IMR-90 (cell line): ENCODE measurements around the gene CCDC54. TPM values are rescaled to one million over a fixed set of nuclear protein-coding genes. Genes with fewer than 3 reads are reported as not detected.

Experiments used
- ATAC-seq: fragments of 200-7000 bp; cut with Tn5 transposase; 2 replicates; pipeline ENCODE4 v1.9.1; 2020; ENCODE audit warnings: low read depth, mild to moderate bottlenecking, moderate library complexity
- BruUV-seq: library from RNA; stranded (reverse); fragments of 400-500 nt; replicated peaks from 2 replicates; lab custom pipeline; 2021; lab: Mats Ljungman, UMichigan
- CTCF ChIA-PET: fragments of 300-600 bp; formaldehyde crosslinking; extraction: SDS; loops from one replicate; lab custom pipeline; 2021; ENCODE audit warnings: antibody characterized with exemption; lab: Yijun Ruan, JAX
- POLR2A ChIA-PET: fragments of 300-600 bp; sonication (Branson Sonifier 250); formaldehyde crosslinking; loops from one replicate; lab custom pipeline; 2022; ENCODE audit warnings: antibody characterized with exemption; ENCODE audit not compliant: unreplicated experiment; lab: Charles Lee
- DNase-seq: peaks from one replicate; pipeline ENCODE4 v3.0.0; 2013
- H2AFZ ChIP-seq: replicated peaks from 2 replicates; pipeline ENCODE3; 2013; ENCODE audit warnings: low read length, mild to moderate bottlenecking; ENCODE audit not compliant: poor library complexity
- H2AK5ac ChIP-seq: 2 replicates; pipeline ENCODE4 v1.6.1; 2013; ENCODE audit warnings: low read depth, low read length, inconsistent platforms
- H2AK9ac ChIP-seq: replicated peaks from 2 replicates; pipeline ENCODE3; 2013; ENCODE audit warnings: mild to moderate bottlenecking, low read depth, low read length, moderate library complexity; ENCODE audit not compliant: poor library complexity
- H2BK120ac ChIP-seq: 2 replicates; pipeline ENCODE4 v1.6.1; 2013; ENCODE audit warnings: low read depth, low read length, inconsistent platforms
- H2BK15ac ChIP-seq: 3 replicates; pipeline ENCODE4 v1.6.1; 2013; ENCODE audit warnings: low read depth, low read length, inconsistent platforms
- H2BK20ac ChIP-seq: 2 replicates; pipeline ENCODE4 v1.6.1; 2013; ENCODE audit warnings: low read depth, mild to moderate bottlenecking, inconsistent platforms, low read length, moderate library complexity
- H2BK5ac ChIP-seq: 2 replicates; pipeline ENCODE4 v1.6.1; 2013; ENCODE audit warnings: mild to moderate bottlenecking, low read depth, low read length, inconsistent platforms; ENCODE audit not compliant: poor library complexity, severe bottlenecking
- H3K14ac ChIP-seq: replicated peaks from 2 replicates; pipeline ENCODE4 v1.6.1; 2013; ENCODE audit warnings: low read depth, low read length, inconsistent platforms
- H3K18ac ChIP-seq: 2 replicates; pipeline ENCODE4 v1.6.1; 2013; ENCODE audit warnings: low read depth, low read length, control low read depth
- H3K23ac ChIP-seq: 2 replicates; pipeline ENCODE4 v1.6.1; 2013; ENCODE audit warnings: low read depth, low read length, inconsistent platforms
- H3K27ac ChIP-seq: 2 replicates; pipeline ENCODE4 v1.5.1; 2013; ENCODE audit warnings: mild to moderate bottlenecking, control low read depth, low read length; ENCODE audit not compliant: insufficient read depth
- H3K27me3 ChIP-seq: 2 replicates; pipeline ENCODE4 v1.6.1; 2013; ENCODE audit warnings: low read length; ENCODE audit not compliant: control insufficient read depth, insufficient read depth
- H3K36me3 ChIP-seq: 2 replicates; pipeline ENCODE4 v1.6.1; 2013; ENCODE audit warnings: low read length, mixed read lengths; ENCODE audit not compliant: control insufficient read depth, insufficient read depth
- H3K4ac ChIP-seq: 2 replicates; pipeline ENCODE4 v1.6.1; 2013; ENCODE audit warnings: low read depth, low read length, inconsistent platforms
- H3K4me1 ChIP-seq: 2 replicates; pipeline ENCODE4 v1.6.1; 2013; ENCODE audit warnings: low read length, mixed read lengths; ENCODE audit not compliant: control insufficient read depth, insufficient read depth
- H3K4me2 ChIP-seq: 2 replicates; pipeline ENCODE4 v1.6.1; 2013; ENCODE audit warnings: low read depth, mild to moderate bottlenecking, control low read depth, low read length, moderate library complexity
- H3K4me3 ChIP-seq: 2 replicates; pipeline ENCODE4 v1.5.1; 2013; ENCODE audit warnings: low read depth, mild to moderate bottlenecking, control low read depth, low read length, moderate library complexity; ENCODE audit not compliant: insufficient read depth
- H3K56ac ChIP-seq: 2 replicates; pipeline ENCODE4 v1.6.1; 2013; ENCODE audit warnings: low read length, inconsistent platforms; ENCODE audit not compliant: insufficient read depth; ENCODE audit errors: extremely low read depth
- H3K79me1 ChIP-seq, 2 experiments: 2 replicates each; pipeline ENCODE4 v1.6.1; 2013; ENCODE audit warnings: low read length in 2 of 2, inconsistent platforms in 1 of 2, low read depth in 1 of 2
- H3K9ac ChIP-seq: 2 replicates; pipeline ENCODE4 v1.6.1; 2013; ENCODE audit warnings: low read depth, low read length, control low read depth
- H3K9me1 ChIP-seq: 2 replicates; pipeline ENCODE4 v1.6.1; 2013; ENCODE audit warnings: low read length, inconsistent platforms; ENCODE audit not compliant: insufficient read depth
- H3K9me3 ChIP-seq: 2 replicates; pipeline ENCODE4 v1.6.1; 2013; ENCODE audit warnings: low read length; ENCODE audit not compliant: control insufficient read depth, insufficient read depth
- H4K20me1 ChIP-seq: 2 replicates; pipeline ENCODE4 v1.6.1; 2013; ENCODE audit warnings: low read length, inconsistent platforms; ENCODE audit not compliant: insufficient read depth
- H4K5ac ChIP-seq: 2 replicates; pipeline ENCODE4 v1.6.1; 2013; ENCODE audit warnings: mild to moderate bottlenecking, low read depth, low read length, control low read depth
- H4K8ac ChIP-seq, 2 experiments: 2 replicates each; pipeline ENCODE4 v1.6.1; 2013; ENCODE audit warnings: low read depth in 2 of 2, low read length in 2 of 2, control low read depth in 1 of 2, inconsistent platforms in 1 of 2
- H4K91ac ChIP-seq: 2 replicates; pipeline ENCODE4 v1.6.1; 2013; ENCODE audit warnings: low read depth, low read length, inconsistent platforms; ENCODE audit not compliant: insufficient read depth
- BHLHE40 ChIP-seq: fragments of 150-350 bp; IDR thresholded peaks from 2 replicates; pipeline ENCODE4 v1.6.1; 2016; ENCODE audit warnings: mild to moderate bottlenecking, low read depth, low read length
- CEBPB ChIP-seq: IDR thresholded peaks from 2 replicates; pipeline ENCODE4 v1.6.1; 2012; ENCODE audit warnings: low read depth, low read length, improper control_type of control experiment
- CHD1 ChIP-seq: IDR thresholded peaks from 2 replicates; pipeline ENCODE4 v1.6.1; 2012; ENCODE audit warnings: low read depth, low read length, improper control_type of control experiment
- MAFK ChIP-seq: IDR thresholded peaks from 2 replicates; pipeline ENCODE4 v1.6.1; 2012; ENCODE audit warnings: low read depth, low read length, improper control_type of control experiment
- MAZ ChIP-seq: IDR thresholded peaks from 2 replicates; pipeline ENCODE4 v1.6.1; 2012; ENCODE audit warnings: low read depth, mild to moderate bottlenecking, low read length, improper control_type of control experiment, moderate library complexity, borderline replicate concordance
- NFE2L2 ChIP-seq: fragments of 150-350 bp; IDR thresholded peaks from 2 replicates; pipeline ENCODE4 v1.6.1; 2016; ENCODE audit warnings: low read depth, mild to moderate bottlenecking, low read length
- POLR2A ChIP-seq: IDR thresholded peaks from 2 replicates; pipeline ENCODE4 v1.6.1; 2012; ENCODE audit warnings: mild to moderate bottlenecking, low read depth, low read length
- RCOR1 ChIP-seq: IDR thresholded peaks from 2 replicates; pipeline ENCODE4 v1.6.1; 2012; ENCODE audit warnings: mild to moderate bottlenecking, low read length, improper control_type of control experiment; ENCODE audit not compliant: insufficient replicate concordance
- RFX5 ChIP-seq: IDR thresholded peaks from 2 replicates; pipeline ENCODE4 v1.8.0; 2012; ENCODE audit warnings: low read depth, mild to moderate bottlenecking, low read length, moderate library complexity
- SMC3 ChIP-seq: fragments of 150-350 bp; IDR thresholded peaks from 2 replicates; pipeline ENCODE4 v1.6.1; 2016; ENCODE audit warnings: low read depth, mild to moderate bottlenecking, antibody characterized with exemption, low read length, moderate library complexity
- USF2 ChIP-seq: fragments of 150-350 bp; IDR thresholded peaks from 2 replicates; pipeline ENCODE4 v1.6.1; 2017; ENCODE audit warnings: mild to moderate bottlenecking, antibody characterized with exemption, low read length, low read depth
- WGBS, 2 experiments: methylation state at CpG; one replicate each; pipeline versions ENCODE4 v1.1.5 to v1.1.7; 2013; ENCODE audit warnings: missing lambda C conversion rate in 2 of 2; ENCODE audit not compliant: insufficient read length in 1 of 2; ENCODE audit errors: extremely low coverage in 2 of 2; 5-methylcytosine and 5-hydroxymethylcytosine counted together
- dilution Hi-C: fragments of 300-500 bp; cut with HindIII; formaldehyde crosslinking; loops from one replicate; pipeline ENCODE4 v1.14.3; 2018; ENCODE audit warnings: low sequenced_read_pairs; ENCODE audit not compliant: unreplicated experiment
- in situ Hi-C: fragments of 300-500 bp; cut with MboI; formaldehyde crosslinking; loops from 3 replicates; pipeline ENCODE4 v1.14.3; 2019; ENCODE audit warnings: low sequenced_read_pairs, inconsistent platforms, mixed read lengths
- intact Hi-C: fragments of 100-400 bp; cut with micrococcal nuclease; formaldehyde crosslinking; loops from 2 replicates; pipeline ENCODE4 v1.10.0; 2022
- polyA plus RNA-seq, 3 experiments: library from polyadenylated mRNA; depleted of rRNA; stranded (reverse); fragments of >200 nt; gene quantifications; 2 replicates each; pipeline ENCODE4 v1.2.3, GENCODE V29; 2012; ENCODE audit warnings: low replicate concordance in 1 of 3
- total RNA-seq: library from RNA; depleted of rRNA; stranded (reverse); fragments of >200 nt; gene quantifications from 2 replicates; pipeline ENCODE4 v1.2.3, GENCODE V29; 2012
- TF ChIP-seq, protein P1 (sequence below): fragments of 150-350 bp; IDR thresholded peaks from 2 replicates; pipeline ENCODE4 v1.6.1; 2016; ENCODE audit warnings: low read depth, mild to moderate bottlenecking, low read length, moderate library complexity, borderline replicate concordance

CCDC54 gene
- total and polyA plus RNA-seq, 2 of the 4 experiments (the other 2 are of a cell fraction) = not detected

DNA sequence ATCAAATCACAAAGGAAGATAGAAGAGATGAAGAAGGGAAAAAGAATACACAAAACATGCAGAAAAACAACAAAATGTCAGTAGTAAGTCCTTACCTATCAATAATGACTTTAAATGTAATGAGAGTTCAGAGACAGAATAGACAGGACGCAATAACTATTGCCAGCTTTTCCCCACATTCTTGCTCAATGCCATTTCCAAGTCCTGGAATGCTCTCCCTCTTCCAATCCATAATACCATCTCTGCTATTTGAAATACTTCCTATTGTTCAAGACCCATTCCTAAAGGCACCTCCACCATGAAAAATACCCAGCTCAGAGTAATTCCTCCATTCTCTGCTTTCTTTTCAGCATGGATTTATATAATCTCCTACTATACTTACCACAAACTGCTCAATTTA lies 33.4 kb downstream of the CCDC54 start:
- Histone ChIP-seq H3K18ac (no peak overlapping the region), H2AK5ac (no peak overlapping the region), H4K20me1 (no peaks in the 10 kb centered on the region), H3K14ac (no peak overlapping the region), H4K5ac (no peak overlapping the region), H3K36me3 (no peaks in the 10 kb centered on the region), H2BK20ac (no peak overlapping the region), H3K56ac (no peak overlapping the region), H4K8ac (no peak overlapping the region), H3K9me1 (no peaks in the 10 kb centered on the region), H2BK120ac (no peak overlapping the region), H3K27ac (no peak overlapping the region), H3K27me3 (no peaks in the 10 kb centered on the region), H3K4ac (no peak overlapping the region), H2BK5ac (no peak overlapping the region), H4K91ac (no peak overlapping the region), H2AFZ (no peak overlapping the region), H3K4me1 (no peaks in the 10 kb centered on the region), H3K9ac (no peak overlapping the region), H3K4me3 (no peak overlapping the region), H3K79me1 (no peaks in the 10 kb centered on the region), H3K9me3 (peaks cover 9% of the 10 kb centered on the region), H2AK9ac (no peak overlapping the region), H3K23ac (no peak overlapping the region), H3K4me2 (no peak overlapping the region), H2BK15ac (no peak overlapping the region)
- no CpG with 5 or more reads among the region's 1 CpG for WGBS, 2 experiments
- CTCF ChIA-PET = interaction anchor here (0.9 kb wide), 1 partner anchor 10 kb away, joined by 3 read pairs; no protein-coding TSS in a partner anchor
- BruUV-seq = no TSS peak
- dilution Hi-C loops = no loop called here
- DNase-seq = no peak
- TF ChIP-seq RFX5 = no peak
- no peak for TF ChIP-seq MAZ
- no peak for TF ChIP-seq POLR2A
- no peak for TF ChIP-seq CHD1
- no peak for TF ChIP-seq SMC3
- no peak for TF ChIP-seq NFE2L2
- no peak for TF ChIP-seq BHLHE40
- TF ChIP-seq RCOR1 = no peak
- no peak for TF ChIP-seq USF2
- TF ChIP-seq CEBPB = no peak
- no peak for TF ChIP-seq MAFK
- TF ChIP-seq, protein P1, sequence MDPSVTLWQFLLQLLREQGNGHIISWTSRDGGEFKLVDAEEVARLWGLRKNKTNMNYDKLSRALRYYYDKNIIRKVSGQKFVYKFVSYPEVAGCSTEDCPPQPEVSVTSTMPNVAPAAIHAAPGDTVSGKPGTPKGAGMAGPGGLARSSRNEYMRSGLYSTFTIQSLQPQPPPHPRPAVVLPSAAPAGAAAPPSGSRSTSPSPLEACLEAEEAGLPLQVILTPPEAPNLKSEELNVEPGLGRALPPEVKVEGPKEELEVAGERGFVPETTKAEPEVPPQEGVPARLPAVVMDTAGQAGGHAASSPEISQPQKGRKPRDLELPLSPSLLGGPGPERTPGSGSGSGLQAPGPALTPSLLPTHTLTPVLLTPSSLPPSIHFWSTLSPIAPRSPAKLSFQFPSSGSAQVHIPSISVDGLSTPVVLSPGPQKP = no peak
- ATAC-seq = no peak
- in situ Hi-C loops = no loop called here
- intact Hi-C loops = no loop called here
- POLR2A ChIA-PET = no interaction called here
